ENCODE data around the gene USP54. TPM values are rescaled to one million over a fixed set of nuclear protein-coding genes. Genes with fewer than 3 reads are reported as not detected.

Gene USP54
- total RNA-seq, 1 experiment from 2014 or later, result 23.2 TPM

GRCh38 chr10:73494213-73494612 is 96.9 kb downstream of the USP54 start:
- in situ Hi-C loops (cut with HindIII; ENCODE audit: low sequenced_read_pairs), result no loop called here
- DNase-seq (ENCODE audit: low spot score), result no peak

- DNase-seq (ENCODE audit: low spot score), result no peak
- in situ Hi-C loops (cut with HindIII; ENCODE audit: low sequenced_read_pairs), result no loop called here
Measured at GRCh38 chr10:73493781-73494180, 97.4 kb downstream of the USP54 start.

DNA sequence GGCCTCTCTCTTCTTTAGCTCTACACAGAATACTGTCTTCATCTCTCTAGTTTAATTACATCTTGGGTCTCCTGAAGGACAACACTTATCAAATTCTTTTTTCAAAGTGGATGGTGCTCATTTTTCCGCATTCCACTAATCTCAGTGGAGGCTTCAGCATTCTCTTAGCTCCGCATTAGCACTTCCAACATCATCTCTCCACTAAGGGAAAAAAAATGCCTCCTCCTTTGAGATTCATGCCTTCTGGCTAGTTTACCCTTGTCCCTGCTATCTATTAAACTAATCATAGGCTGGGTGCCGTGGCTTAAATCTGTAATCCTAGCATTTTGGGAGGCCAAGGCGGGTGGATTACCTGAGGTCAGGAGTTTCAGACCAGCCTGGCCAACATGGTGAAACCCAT is 104.5 kb downstream of the USP54 start:
- in situ Hi-C loops (cut with HindIII; ENCODE audit: low sequenced_read_pairs), result no loop called here
- DNase-seq (ENCODE audit: low spot score), result no peak

GRCh38 chr10:73485320-73485719 is 105.8 kb downstream of the USP54 start:
- DNase-seq (ENCODE audit: low spot score), result no peak
- in situ Hi-C loops (cut with HindIII; ENCODE audit: low sequenced_read_pairs), result no loop called here

DNA sequence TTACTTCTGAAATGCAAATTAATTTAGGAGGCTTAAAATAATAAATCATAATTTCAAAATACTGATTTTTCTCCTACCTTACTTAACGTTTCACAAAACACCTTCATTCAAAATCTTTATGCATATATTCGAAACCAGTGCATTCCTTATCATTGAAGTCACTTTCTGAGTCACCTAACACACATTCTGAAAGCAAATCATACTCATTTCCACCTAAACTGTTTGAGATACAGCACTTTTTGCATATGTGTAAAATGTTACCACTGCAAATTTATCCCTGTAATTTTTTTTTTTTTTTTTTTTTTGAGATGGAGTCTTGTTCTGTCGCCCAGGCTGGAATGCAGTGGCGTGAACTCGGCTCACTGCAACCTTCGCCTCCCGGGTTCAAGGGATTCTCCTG is 111.0 kb downstream of the USP54 start:
- in situ Hi-C loops (cut with HindIII; ENCODE audit: low sequenced_read_pairs), result no loop called here
- no peak for DNase-seq (ENCODE audit: low spot score)

GRCh38 chr10:73478636-73479035 is 112.5 kb downstream of the USP54 start:
- in situ Hi-C loops (cut with HindIII; ENCODE audit: low sequenced_read_pairs), result no loop called here
- no peak for DNase-seq (ENCODE audit: low spot score)

DNA sequence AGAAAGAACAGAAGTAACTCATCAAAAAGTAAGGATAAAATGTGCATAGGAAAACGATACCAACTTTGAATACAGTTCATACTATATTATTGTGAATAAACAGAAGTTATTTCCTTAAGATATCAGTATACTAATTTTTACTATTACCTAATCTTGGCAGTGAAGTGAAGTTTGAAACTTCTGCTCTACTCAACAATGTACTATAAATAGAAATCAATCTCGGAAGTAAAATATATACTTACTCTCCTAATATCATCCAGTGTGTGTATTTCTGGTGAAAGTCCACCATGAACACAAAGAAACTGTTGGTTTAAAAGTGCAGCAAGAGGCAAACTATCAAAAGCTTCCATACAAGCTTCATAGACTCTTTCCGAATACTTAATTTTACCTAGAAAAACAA is 119.9 kb downstream of the USP54 start:
- no peak for DNase-seq (ENCODE audit: low spot score)
- in situ Hi-C loops (cut with HindIII; ENCODE audit: low sequenced_read_pairs), result no loop called here

DNA sequence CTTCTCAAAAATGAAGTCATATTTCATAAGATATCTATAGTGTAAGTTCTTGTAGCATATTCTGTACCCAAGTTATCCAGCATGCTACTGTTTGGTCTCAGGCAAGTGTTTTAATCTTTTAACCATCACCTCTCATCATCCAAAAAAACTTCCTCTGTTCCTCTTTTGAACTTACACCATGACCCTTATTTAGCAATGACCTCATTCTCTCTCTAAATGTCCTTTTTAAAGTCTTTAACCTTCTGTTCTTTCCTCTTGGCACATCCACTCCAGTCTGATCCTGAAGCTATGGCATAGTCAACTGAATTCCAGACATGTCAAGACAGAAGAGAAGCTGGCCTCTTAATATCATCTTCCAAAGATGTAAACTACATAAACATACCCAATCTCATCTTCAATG is 121.6 kb downstream of the USP54 start:
- DNase-seq (ENCODE audit: low spot score), result no peak
- in situ Hi-C loops (cut with HindIII; ENCODE audit: low sequenced_read_pairs), result no loop called here

- in situ Hi-C loops (cut with HindIII; ENCODE audit: low sequenced_read_pairs), result no loop called here
- no peak for DNase-seq (ENCODE audit: low spot score)
Measured at GRCh38 chr10:73467206-73467605, 123.9 kb downstream of the USP54 start.

DNA sequence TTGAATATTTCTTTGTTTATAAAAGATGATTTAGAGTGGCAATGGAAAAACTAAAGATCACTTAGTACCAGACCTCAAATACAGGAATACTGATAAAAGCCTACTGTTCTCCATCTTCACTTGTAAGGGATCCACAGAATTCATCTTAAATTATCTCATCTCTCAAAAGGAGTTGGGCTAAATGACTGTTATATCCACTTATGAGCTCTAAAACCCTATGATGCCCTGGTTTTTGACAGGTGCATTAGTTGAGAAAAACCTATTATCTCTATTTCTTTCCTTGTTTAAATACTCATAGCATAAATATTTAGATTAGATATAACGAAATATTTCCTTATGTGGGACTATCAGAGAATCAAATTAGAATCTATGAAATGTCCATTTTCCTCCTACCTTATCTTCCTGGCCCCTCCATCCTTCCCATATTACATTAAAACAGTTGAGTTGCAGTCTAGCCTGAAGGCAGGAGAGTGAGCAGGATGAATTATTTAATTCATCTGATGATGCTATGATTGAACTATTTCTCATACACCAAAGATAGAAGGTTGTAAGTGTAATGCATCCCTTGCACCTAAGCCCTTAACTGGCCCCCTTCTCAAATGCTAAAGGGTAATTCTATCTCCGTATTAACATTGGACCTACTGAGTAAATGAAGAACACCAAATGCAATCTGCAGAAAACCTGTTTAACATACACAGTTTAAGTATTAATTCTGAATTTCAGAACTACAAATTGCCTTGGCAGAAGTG is 125.0 kb downstream of the USP54 start:
- in situ Hi-C loops (cut with HindIII; ENCODE audit: low sequenced_read_pairs), result no loop called here
- DNase-seq (ENCODE audit: low spot score), result no peak

DNA sequence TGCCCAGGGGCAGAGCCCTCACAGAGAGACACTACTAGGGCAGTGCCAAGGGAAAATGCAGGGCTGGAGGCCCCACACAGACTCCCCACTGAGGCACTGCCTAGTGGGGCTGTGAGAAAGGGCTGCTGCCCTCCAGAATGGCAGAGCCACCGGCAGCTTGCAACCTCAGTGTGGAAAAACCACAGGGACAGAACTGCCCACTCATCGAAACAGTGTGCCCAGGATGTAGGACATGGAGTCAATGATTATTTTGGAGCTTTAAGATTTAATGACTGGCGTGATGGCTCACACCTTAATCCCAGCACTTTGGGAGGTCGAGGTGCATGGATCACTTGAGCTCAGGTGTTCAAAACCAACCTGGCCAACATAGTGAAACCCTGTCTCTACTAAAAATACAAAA is 130.2 kb downstream of the USP54 start:
- in situ Hi-C loops (cut with HindIII; ENCODE audit: low sequenced_read_pairs), result no loop called here

GRCh38 chr10:73459683-73460314 is 131.3 kb downstream of the USP54 start:
- no peak for DNase-seq (ENCODE audit: low spot score)
- in situ Hi-C loops (cut with HindIII; ENCODE audit: low sequenced_read_pairs), result no loop called here

More for the DNA sequence above, 130.2 kb downstream of the USP54 start:
- DNase-seq (ENCODE audit: low spot score), result no peak

DNA sequence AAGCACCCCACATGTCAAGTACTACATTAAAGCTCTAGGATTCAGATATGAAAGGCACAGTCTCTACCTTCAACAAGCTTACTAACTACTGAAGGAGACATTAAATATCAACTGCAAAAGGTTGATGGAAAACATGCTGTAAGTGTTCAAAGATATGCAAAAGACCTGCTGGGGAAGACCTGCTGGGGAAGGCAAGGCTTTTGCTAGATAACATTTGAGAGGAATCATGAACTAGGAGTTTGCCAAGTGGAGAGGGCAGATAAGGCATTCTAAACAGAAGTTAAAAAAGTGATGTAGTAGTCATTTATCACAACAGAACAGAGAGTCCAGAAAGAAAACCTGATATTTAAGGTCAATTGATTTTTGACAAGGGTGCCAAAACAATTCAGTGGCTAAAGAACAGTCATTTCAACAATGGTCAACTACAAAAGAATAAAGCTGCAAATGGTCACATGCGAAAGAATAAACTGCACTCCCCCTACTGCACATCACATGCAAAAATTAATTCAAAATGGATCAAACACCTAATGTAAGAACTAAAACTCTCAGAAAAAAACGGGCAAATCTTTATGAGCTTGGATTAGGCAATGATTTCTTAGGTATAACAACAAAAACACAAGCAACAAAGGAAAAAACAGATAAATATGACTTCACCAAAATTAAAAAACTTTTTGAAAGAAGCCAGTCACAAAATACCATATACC is 134.8 kb downstream of the USP54 start:
- DNase-seq (ENCODE audit: low spot score), result no peak
- in situ Hi-C loops (cut with HindIII; ENCODE audit: low sequenced_read_pairs), result no loop called here

- in situ Hi-C loops (cut with HindIII; ENCODE audit: low sequenced_read_pairs), result no loop called here
- no peak for DNase-seq (ENCODE audit: low spot score)
Measured at GRCh38 chr10:73449113-73449512, 142.0 kb downstream of the USP54 start.

DNA sequence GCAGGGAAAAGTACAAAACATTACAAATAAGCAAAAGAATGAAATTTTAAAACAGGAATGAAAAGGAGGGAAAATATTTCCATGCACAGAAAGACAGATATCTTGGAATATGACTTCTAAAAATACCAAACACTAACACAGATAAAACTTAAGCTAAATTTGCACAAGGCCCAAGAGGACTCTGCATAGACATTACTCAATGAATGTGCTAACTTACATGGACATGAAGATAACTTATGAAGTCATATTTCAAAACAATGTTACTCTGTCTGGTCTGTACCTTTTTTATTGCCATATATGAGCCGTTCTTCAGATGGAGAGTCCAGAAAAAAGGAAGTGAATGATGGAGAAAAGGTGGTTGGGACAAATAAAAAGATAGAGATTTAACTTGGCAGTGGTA is 142.8 kb downstream of the USP54 start:
- in situ Hi-C loops (cut with HindIII; ENCODE audit: low sequenced_read_pairs), result no loop called here
- DNase-seq (ENCODE audit: low spot score), result no peak

Other genes with a start within 250 kb of the USP54 start
- 0.78 and 2.0 TPM in 2 replicates for gene CFAP70, start 232.5 kb downstream of the USP54 start, total RNA-seq (2014; rRNA removed; shearing (Covaris generic))
- 62.3 and 64.0 TPM in 2 replicates for gene ANXA7, start 177.3 kb downstream of the USP54 start, total RNA-seq (2014; rRNA removed; shearing (Covaris generic))
- 0.61 and 0.86 TPM in 2 replicates for gene MSS51, start 157.8 kb downstream of the USP54 start, total RNA-seq (2014; rRNA removed; shearing (Covaris generic))
- 6.6 and 7.8 TPM in 2 replicates for gene PPP3CB, start 95.3 kb downstream of the USP54 start, total RNA-seq (2014; rRNA removed; shearing (Covaris generic))
- gene MYOZ1, start 50.1 kb upstream of the USP54 start, total RNA-seq (2014; rRNA removed; shearing (Covaris generic)), result 1.2 TPM in 1 of 2 replicates, not detected in the other
- not detected in 2 replicates for gene SYNPO2L, start 64.7 kb upstream of the USP54 start, total RNA-seq (2014; rRNA removed; shearing (Covaris generic))
- 0.55 and 1.5 TPM in 2 replicates for gene AGAP5, start 106.8 kb upstream of the USP54 start, total RNA-seq (2014; rRNA removed; shearing (Covaris generic))
- gene SEC24C, start 153.0 kb upstream of the USP54 start, total RNA-seq (2014; rRNA removed; shearing (Covaris generic)), result 49.0 and 54.4 TPM in 2 replicates
- gene CHCHD1, start 190.7 kb upstream of the USP54 start, total RNA-seq (2014; rRNA removed; shearing (Covaris generic)), result 65.5 and 76.8 TPM in 2 replicates
- gene ZSWIM8, start 194.3 kb upstream of the USP54 start, total RNA-seq (2014; rRNA removed; shearing (Covaris generic)), result 22.8 and 30.6 TPM in 2 replicates
- gene NDST2, start 220.3 kb upstream of the USP54 start, total RNA-seq (2014; rRNA removed; shearing (Covaris generic)), result 3.7 and 6.9 TPM in 2 replicates